ENCODE data around the gene SCN4A.
"Not testable (repeated sequence)": the region's sequence is repeated elsewhere in the genome, so short reads cannot be mapped to it uniquely, and the experiment has no call there.

Gene SCN4A

GRCh38 chr17:63911041-63911635 lies 61.6 kb downstream of the SCN4A start, which contains the start of gene CSHL1:
Gene CSHL1, minus strand, starts transcription at chr17:63911258. Its CDS starts 62 bp downstream, at chr17:63911196.
- no peak for DNase-seq

- DNase-seq, result no peak
Measured at GRCh38 chr17:63910096-63910495, 62.6 kb downstream of the SCN4A start.

GRCh38 chr17:63909586-63909985 lies 63.1 kb downstream of the SCN4A start:
- not testable (repeated sequence) for DNase-seq

GRCh38 chr17:63907161-63907778 lies 65.4 kb downstream of the SCN4A start:
- DNase-seq, result not testable (repeated sequence)

- DNase-seq, result not testable (repeated sequence)
Measured at GRCh38 chr17:63904796-63905195, 67.9 kb downstream of the SCN4A start.

GRCh38 chr17:63903787-63904201 lies 68.9 kb downstream of the SCN4A start:
- not testable (repeated sequence) for DNase-seq

GRCh38 chr17:63901971-63902370 lies 70.7 kb downstream of the SCN4A start:
- not testable (repeated sequence) for DNase-seq

- DNase-seq, result not testable (repeated sequence)
Measured at GRCh38 chr17:63898899-63899798, 73.6 kb downstream of the SCN4A start.

- DNase-seq, result not testable (repeated sequence)
Measured at GRCh38 chr17:63896524-63897354, 76.0 kb downstream of the SCN4A start, which contains the start of gene CSH1. Gene CSH1, minus strand, starts transcription at chr17:63896574. Its CDS starts 63 bp downstream, at chr17:63896511.

GRCh38 chr17:63894821-63895220 lies 77.9 kb downstream of the SCN4A start:
- DNase-seq, result not testable (repeated sequence)

GRCh38 chr17:63894021-63894420 lies 78.7 kb downstream of the SCN4A start:
- not testable (repeated sequence) for DNase-seq

- DNase-seq, result not testable (repeated sequence)
Measured at GRCh38 chr17:63892316-63893037, 80.2 kb downstream of the SCN4A start.

- peak; percentile 54 for DNase-seq
Measured at GRCh38 chr17:63889026-63889848, 83.5 kb downstream of the SCN4A start.
